ENCODE results near the gene TNFRSF8.

DNA sequence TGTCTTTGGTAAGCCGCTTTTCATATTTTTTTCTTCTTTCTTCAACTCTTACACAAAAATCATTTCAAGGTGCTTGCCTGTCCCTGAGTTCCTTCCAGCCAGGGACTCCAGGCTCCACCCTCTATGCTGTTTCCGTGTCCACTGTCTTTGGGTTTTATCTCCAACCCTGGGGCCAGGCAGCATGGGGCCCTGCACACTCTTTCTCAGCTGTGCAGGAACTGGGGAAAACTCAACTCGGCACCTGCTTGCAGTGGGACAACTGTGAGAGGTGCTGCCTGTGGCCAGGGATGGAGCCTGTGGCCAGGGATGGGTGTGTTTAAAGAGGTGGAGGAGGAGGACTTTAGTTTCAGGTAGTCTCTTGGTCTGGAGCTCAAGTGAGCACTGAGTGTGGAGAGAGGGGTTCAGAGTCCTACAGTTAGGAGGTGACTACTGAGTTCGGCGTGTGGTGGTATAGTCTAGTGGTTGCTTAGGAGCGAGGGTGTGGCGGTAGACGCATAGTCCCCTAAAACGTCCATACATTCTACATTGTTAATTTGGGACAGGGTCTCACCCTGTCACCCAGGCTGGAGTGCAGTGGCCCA is 13.4 kb downstream of the TNFRSF8 start:
- TF ChIP-seq POLR2AphosphoS5 (IDR thresholded peaks at IDR 0.05; ENCODE audit: low read depth, low read length) (no peak), EZH2phosphoT487 (IDR thresholded peaks at IDR 0.05; ENCODE audit: borderline replicate concordance, low read depth) (no peak), NRF1 (IDR thresholded peaks at IDR 0.05; ENCODE audit: low read depth, low read length) (no peak), TAF1 (IDR thresholded peaks at IDR 0.05; ENCODE audit: borderline replicate concordance, low read depth, low read length) (no peak), SIN3A (IDR thresholded peaks at IDR 0.05; ENCODE audit: borderline replicate concordance, low read depth, low read length) (no peak), YY1 (IDR thresholded peaks at IDR 0.05; ENCODE audit: low read depth) (no peak), RFX5 (IDR thresholded peaks at IDR 0.05; ENCODE audit: low read length) (no peak), MEF2A (IDR thresholded peaks at IDR 0.05; ENCODE audit: borderline replicate concordance, low read depth) (no peak), EP300 (IDR thresholded peaks at IDR 0.05; ENCODE audit: borderline replicate concordance in 1 of 2, low read depth in 1 of 2, low read length in 1 of 2) (no peak)
- TF ChIP-seq, protein P1, sequence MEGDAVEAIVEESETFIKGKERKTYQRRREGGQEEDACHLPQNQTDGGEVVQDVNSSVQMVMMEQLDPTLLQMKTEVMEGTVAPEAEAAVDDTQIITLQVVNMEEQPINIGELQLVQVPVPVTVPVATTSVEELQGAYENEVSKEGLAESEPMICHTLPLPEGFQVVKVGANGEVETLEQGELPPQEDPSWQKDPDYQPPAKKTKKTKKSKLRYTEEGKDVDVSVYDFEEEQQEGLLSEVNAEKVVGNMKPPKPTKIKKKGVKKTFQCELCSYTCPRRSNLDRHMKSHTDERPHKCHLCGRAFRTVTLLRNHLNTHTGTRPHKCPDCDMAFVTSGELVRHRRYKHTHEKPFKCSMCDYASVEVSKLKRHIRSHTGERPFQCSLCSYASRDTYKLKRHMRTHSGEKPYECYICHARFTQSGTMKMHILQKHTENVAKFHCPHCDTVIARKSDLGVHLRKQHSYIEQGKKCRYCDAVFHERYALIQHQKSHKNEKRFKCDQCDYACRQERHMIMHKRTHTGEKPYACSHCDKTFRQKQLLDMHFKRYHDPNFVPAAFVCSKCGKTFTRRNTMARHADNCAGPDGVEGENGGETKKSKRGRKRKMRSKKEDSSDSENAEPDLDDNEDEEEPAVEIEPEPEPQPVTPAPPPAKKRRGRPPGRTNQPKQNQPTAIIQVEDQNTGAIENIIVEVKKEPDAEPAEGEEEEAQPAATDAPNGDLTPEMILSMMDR (IDR thresholded peaks at IDR 0.05) = no peak
- TF ChIP-seq, protein P2, sequence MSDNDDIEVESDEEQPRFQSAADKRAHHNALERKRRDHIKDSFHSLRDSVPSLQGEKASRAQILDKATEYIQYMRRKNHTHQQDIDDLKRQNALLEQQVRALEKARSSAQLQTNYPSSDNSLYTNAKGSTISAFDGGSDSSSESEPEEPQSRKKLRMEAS (IDR thresholded peaks at IDR 0.05; ENCODE audit: low read depth) = no peak
- TF ChIP-seq, protein P3, sequence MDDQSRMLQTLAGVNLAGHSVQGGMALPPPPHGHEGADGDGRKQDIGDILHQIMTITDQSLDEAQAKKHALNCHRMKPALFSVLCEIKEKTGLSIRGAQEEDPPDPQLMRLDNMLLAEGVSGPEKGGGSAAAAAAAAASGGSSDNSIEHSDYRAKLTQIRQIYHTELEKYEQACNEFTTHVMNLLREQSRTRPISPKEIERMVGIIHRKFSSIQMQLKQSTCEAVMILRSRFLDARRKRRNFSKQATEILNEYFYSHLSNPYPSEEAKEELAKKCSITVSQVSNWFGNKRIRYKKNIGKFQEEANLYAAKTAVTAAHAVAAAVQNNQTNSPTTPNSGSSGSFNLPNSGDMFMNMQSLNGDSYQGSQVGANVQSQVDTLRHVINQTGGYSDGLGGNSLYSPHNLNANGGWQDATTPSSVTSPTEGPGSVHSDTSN (IDR thresholded peaks at IDR 0.05) = no peak
